Endometrial microvascular endothelial cells (primary cell): ENCODE data around the gene TMEM131. TPM values are rescaled to one million over a fixed set of nuclear protein-coding genes. Genes with fewer than 3 reads are reported as not detected.
"Not testable (repeated sequence)": the region's sequence is repeated elsewhere in the genome, so short reads cannot be mapped to it uniquely, and the experiment has no call there.

ENCODE experiments used
- in situ Hi-C: cut with HindIII; loops from 2 replicates; pipeline ENCODE4 v1.10.0; 2017; ENCODE audit warnings: low sequenced_read_pairs, low pct_unique_long_range_greater_than_20kb; ENCODE audit errors: inconsistent ontology term
- total RNA-seq: library from RNA; depleted of rRNA; stranded (reverse); fragments of >200 nt; gene quantifications from one replicate; pipeline ENCODE4 v1.2.3, GENCODE V29; 2015; ENCODE audit errors: inconsistent ontology term

The TMEM131 gene
- total RNA-seq, 1 donor from 2014 or later, result 30.9 TPM

DNA sequence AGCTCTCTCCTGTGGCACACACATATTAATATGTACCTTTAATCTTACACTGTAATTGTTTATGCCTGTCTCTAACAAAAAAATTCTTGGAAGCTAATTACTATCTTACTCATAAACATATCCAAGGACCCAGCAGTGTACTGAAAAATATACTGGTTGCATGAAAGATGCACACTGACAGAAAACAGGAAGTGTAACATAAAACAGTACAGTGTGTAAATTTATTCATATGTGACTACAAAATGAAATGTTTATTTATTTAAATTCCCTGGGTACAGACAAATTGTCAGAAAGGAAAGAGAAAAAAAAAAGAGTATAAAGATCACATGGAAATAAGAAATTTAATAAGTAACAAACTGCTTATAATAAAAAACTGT is 28.5 kb downstream of the TMEM131 start:
- in situ Hi-C loops, result no loop called here

DNA sequence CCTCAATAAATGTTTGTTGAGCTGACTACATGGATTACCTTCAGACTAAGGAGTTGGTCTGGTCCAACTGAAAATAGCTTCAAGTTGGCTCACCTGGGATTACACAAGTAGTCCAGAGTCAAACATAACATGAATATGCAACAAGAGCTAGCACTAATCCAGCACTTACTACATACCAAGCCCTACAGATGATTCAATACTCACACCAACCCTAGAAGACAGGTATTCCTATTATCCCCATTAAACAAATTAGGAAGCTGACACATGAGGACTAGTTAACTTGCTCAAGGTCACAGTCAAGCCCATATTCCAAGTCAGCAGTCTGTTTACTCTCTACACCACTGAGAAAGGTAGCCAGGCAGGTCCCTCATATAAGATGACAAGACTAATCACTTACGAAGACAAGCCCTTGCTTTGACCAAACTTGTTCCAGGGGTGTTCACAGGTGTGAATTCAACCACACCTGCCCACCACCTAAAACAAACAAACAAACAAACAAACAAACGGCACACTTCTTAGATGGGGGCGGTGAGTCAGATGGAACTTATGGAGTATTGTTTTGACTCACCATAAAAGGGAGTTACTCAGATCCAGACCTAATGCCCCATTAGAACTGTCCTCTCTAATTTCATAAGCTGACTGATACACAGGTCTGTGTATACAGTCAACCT is 29.1 kb downstream of the TMEM131 start:
- in situ Hi-C loops, result no loop called here

DNA sequence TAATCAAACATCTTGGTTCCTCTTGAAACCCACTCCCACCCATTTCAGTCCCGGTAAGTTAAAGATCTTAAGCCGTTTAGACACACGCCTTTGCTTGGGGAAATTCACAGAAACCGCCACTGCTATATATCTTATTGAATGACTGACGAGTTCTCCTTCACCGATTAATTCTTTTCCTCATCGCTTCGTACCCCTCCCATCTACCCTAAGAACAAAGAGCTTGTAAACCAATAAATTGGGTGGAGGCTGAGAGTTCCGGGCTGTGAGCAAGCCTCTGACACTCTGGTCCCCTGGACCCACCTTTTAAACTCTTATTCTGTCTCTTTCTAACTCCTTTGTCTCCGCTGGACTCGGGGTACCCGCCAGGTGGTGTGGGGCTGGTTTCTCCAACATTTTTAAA is 30.6 kb downstream of the TMEM131 start:
- in situ Hi-C loops, result no loop called here

DNA sequence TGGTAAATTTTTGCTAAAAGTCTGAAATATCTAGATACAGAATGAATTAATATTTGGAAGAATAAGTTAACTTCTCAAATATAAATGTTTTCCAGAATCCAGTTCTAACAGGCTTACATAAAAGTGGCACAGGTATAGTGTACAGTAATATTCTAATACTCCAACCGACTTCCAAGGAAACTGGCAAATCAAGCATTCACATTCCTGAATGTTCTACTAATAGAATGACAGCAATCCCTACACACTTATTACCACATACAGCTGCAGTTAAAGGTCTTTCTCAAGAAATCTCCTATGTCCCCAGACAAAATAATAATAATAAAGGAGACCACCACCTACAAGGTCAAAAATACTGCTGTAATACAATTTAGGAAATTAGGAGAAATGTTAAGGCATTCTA is 31.9 kb downstream of the TMEM131 start:
- in situ Hi-C loops, result no loop called here

DNA sequence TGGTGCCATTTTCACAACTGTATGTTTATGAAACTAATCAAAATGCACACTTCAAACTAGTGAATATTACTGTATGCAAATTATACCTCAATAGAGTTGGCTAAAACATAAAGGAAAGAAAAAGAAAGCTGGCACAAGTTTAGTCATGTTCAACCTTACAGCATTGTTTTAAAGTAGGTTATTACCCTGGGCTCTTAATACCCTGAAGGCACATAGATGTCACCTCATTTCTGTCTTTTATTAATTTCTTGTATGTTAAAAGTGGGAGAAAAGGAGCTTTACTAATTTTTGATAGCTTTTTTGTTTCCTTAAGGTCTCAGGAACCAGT is 32.7 kb downstream of the TMEM131 start:
- in situ Hi-C loops, result no loop called here

DNA sequence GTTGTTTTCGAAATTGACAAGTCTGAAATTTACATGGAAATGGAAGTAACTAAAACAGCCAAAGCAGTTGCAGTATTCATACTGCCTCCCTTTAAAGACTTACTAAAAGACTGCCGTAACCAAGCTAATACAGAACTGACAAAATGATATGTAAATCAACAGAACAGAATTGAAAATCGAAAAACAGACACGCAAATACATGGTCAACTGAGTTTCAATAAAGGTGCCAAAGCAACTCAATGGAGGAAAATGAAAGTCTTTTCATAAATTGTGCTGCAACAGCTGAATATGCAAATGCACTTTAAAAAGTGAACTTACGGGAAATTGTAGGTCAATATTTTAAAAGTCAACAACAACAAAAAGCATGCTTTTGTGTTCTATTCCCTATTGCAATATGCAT is 34.2 kb downstream of the TMEM131 start:
- in situ Hi-C loops, result no loop called here

DNA sequence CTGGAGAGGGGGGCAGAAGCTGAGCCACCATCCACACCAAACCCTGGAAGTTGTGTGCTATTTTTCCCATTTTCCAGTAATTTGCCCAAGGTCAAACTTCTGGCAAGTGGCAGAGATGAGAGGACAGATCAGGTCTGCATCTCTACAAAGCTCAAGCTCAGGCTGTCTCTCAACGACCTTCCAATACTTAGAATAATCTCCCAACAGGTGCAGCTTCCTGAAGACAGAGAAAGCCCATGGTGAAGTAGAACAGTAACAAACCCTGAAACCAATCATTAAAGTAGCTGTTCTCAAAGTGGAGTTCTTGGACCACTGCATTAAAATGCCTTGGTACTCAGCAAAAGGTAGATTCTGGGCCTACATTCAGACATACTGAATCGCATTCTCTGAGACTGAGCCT is 37.6 kb downstream of the TMEM131 start:
- in situ Hi-C loops, result no loop called here

DNA sequence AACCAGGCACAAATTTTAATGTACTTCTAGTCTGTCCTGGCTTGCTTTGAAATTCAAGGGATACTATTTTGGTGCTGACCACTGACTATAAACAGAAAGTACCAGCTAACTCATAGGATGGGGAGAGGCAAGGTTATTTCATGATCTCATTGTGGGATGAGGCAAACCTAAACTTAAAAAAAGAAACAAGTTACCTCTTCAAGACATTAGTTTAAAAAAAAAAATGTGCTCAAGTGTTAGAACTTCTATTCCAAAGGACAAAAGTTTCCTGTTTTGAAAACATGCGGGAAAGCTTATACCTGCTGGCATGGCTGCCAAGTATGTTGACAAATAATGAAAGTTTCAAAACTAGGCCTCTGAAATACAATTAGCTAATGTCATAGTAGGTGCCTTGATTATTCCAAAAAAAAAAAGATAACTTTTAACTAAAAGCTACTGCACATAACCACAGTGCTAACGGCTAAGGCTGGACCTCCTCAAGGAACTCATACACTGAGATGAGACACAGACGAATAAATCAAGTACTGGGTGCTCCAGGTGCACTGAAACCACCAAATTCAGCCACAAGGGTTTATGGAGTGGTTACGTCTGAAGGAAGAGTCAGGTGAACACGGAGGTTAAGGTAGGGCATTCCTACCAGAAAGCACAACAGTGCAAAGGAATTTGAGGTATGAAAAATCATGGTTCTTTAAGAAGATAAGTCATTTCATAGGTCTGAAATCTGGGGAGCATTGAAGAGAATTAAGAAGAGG is 38.1 kb downstream of the TMEM131 start:
- in situ Hi-C loops, result no loop called here

DNA sequence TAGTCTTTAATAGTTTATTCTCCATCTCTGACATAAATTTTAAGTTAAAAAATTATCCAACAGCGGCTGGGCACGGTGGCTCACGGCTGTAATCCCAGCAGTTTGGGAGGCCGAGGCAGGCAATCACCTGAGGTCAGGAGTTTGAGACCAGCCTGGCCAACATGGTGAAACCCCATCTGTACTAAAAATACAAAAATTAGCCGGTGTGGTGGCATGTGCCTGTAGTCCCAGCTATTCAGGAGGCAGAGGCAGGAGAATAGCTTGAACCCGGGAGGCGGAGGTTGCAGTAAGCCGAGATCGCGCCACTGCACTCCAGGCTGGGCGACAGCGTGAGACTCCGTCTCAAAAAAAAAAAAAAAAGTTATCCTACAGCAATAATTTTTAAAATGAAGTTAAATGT is 39.0 kb downstream of the TMEM131 start:
- in situ Hi-C loops, result not testable (repeated sequence)

DNA sequence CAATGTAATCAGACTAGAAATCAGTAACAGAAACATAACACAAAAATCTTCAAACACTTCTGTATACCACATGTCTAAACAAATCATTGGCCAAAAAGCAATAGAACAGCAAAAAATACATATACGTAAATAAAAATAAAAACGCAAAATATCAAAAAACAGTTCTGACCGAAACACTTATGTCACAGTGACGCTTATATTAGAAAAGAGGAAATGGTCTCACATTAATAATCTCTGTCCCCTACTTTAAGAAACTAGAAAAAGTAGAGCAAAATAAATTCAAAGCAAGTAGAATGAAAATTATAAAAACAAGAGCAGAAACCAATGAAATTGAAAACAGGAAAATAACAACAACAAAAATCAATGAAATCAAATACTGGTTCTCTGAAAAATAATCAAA is 41.9 kb downstream of the TMEM131 start:
- in situ Hi-C loops, result no loop called here

DNA sequence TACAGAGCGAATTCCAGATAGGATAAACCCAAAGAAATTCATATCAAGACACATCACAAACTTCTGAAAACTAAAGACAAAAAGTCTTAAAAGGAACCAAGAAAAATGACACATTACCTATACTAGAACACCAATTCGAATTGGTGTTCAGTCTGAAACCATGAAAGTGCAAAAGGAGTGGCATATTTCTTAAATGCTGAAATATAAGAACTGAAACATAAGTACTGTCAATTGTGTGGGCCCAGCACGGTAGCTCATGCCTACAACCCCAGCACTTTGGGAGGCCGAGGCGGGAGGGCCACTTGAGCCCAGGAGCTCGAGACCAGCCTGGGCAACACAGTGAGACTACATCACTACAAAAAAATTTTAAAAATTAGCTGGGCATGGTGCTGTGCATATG is 43.4 kb downstream of the TMEM131 start:
- in situ Hi-C loops, result no loop called here

DNA sequence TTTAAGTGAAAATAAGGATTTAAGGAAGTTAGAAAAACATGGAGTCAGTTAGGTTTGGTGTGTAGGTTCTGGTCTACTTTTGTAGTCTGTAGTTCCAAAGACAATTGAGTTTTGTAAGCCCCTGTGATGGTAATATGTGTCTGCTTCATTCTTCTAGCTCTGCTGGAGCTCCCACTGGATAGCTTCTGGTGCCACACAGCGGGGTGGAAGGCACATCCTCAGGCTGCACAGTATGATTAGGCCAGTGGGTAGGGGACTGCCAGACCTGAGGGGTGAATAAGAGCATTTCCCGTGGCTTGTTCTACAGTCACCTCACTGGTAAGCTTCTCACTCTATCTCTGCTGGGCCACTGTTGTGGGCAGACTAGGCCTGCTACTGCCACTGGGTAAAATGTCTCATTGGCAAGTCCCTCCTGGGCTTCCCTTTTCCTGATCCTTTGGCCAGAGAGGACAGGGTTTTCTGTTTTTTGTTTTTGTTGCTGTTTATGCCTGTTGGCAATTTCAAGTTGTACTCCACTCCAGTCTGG is 44.5 kb downstream of the TMEM131 start:
- in situ Hi-C loops, result no loop called here

DNA sequence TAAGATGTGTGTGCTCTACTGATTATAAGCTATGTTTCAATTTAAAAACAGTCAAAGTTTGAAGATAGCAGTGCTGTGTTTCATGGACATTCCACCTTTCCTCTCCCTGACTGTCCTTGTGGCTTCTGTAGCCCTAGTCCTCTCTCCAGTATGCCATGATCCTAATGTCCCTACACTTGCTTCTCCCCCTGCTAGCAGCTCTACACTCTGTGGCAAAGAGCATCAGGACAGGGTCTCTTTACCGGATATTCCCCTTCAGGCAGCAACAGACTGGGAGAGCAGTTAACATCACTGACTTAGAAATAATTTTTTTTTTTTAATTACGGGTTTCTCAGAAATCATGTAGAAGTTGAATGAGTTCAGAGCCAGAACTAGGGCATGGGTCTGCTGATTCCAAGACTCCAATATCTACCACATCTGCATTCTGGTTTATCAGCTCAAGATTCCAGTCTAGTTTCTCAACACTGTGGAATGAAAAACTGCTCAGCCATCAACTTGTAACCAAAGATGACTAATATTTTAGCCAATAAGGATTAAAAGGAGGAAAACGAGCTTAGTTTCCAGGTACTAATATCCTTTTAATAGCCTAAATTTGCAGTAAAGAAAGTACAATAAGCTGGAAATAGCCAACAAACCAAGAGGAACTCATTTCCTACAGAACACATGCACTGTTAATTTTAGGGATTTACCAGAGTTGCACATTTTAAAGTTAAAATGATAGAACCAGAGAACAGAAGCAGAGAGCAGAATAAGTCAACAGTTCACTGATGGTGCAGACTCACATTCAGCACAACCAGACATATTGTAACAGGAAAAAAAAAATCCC is 45.2 kb downstream of the TMEM131 start:
- in situ Hi-C loops, result no loop called here

DNA sequence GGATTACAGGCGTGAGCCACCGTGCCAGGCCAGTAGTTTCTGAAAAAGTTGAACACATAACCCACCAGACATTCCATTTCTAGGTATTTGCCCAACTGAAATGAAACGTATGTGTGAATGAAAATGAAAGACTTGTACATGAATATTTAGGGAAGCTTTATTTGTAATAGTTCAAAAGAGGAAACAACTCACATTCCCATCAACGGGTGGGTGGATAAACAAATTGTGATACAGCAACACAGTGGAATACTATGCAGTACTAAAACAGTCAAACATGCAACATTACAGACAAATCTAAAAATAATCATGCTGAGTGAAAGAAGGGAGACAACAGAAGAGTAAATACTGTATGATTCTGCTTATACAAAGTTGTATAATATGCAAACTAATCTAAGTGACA is 46.8 kb downstream of the TMEM131 start:
- in situ Hi-C loops, result no loop called here

DNA sequence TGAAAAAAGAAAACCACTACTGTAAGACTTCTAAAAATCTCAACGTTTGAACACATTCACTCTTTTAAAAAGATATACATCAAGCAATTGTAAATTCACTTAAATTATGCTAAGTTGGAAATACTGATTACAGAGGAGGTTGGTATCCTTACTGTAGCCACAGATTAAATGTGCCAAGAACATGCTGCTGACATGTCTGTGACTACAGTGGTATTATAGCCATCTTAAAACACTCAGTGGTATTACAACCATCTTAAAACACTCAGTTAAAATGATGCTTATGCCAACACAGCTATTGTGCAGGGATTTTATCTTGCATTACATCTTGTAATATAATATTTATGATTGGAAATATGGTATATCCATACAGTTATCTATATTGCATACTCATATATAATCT is 50.0 kb downstream of the TMEM131 start:
- in situ Hi-C loops, result no loop called here

DNA sequence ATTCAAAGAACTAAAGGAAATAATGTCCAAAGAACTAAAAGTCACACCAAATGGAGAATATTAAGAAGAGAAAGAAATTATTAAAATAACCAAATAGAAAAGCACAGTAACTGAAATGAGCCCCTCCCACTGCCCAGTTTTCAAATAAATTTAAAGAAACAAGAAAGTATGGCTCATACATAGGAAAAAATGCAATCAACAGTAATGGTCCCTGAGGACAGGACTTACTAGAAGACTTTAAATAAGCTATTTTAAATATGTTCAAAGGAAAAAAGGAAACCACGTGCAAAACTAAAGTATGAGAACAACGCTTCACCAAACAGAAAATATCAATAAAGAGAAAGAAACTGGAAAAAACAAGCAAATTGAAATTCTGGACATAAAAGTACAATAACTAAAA is 58.9 kb downstream of the TMEM131 start:
- in situ Hi-C loops, result no loop called here

DNA sequence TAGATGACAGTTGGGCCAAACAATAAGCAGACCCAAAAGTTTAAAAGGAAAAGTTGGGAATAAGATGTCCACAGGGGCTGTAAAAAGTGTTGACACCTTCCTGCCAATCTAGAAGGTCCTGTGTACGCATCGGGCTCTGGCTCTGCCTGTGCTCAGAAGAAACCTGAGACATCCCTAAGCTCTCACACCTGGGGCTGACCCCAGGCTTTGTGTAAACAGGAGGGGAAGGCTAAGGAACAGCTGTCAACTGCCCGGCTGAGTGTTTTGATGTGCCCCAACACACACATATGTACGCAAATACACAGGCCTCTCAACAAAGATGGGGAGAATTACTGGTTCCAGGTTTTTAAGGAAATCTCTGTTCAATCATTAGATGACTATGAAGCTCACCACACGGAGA is 59.5 kb downstream of the TMEM131 start:
- in situ Hi-C loops, result no loop called here

DNA sequence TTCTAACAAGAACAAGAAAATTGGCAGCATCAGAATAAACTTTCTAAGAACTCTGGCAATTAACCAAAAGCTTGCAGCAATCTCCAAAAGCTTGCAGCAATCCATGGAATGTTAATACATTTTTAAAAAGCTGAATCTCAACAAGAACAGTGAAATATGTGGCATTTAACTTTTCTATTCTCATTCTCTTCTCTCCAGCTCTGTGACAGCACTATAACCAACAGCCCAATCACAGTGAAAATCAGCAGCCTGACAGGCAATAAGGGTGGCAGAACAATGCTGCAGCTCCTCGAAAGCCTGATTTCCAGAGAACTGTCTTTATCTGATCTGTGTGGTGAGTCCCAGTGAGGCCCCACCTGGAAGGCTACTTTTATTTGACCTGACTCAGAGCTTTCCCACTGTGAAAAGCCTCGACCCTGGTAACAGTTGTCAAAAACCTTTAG is 60.0 kb downstream of the TMEM131 start:
- in situ Hi-C loops, result no loop called here

DNA sequence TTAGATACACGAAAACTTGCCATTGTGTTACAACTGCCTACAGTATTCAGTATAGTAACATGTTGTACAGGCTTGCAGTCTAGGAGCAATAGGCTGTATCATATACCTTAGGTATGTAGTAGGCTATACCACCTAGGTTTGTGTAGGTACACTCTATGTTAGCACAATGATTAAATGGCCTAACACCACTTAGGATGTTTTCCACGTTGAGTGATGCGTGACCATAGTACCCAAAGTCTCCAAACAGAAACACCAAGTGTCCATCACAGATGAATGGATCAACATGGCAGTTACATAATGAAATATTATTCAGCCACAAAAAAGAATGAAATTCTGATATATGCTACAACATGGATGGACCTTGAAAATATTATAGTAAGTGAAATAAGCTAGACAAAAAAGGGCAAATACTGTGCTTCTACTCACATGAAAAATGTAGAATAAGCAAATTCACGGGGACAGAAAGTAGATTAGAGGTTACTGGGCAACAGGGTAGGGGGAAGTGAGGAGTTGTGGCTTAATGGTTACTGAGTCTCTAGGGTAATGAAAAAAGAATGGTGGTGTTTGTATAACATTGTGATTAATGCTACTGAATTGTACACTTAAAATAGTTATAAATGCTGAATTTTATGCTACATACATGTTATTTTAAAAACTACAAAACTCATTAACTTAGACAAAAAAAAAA is 62.6 kb downstream of the TMEM131 start:
- in situ Hi-C loops, result no loop called here
